ENCODE results near the gene MICU1. TPM values are rescaled to one million over a fixed set of nuclear protein-coding genes. Genes with fewer than 3 reads are reported as not detected.

Gene MICU1
- total and polyA plus RNA-seq, 2 experiments from 2014 or later: 27.5 to 52.3 TPM

GRCh38 chr10:72462261-72462660 is 163.6 kb downstream of the MICU1 start:
- ATAC-seq (no peak), DNase-seq (ENCODE audit: low spot score) (no peak)
- Histone ChIP-seq H3K79me2 (replicated peaks; ENCODE audit: insufficient read depth) (no peaks in the 10 kb centered on the region), H3K4me2 (no peak overlapping the region), H4K20me1 (replicated peaks; ENCODE audit: insufficient read depth) (no peaks in the 10 kb centered on the region), H3K27me3 (ENCODE audit: insufficient read depth) (no peaks in the 10 kb centered on the region), H3F3A (replicated peaks; ENCODE audit: low read depth) (no peaks in the 10 kb centered on the region), H3K27ac (ENCODE audit: low read depth) (no peak overlapping the region), H3K36me3 (ENCODE audit: insufficient read depth) (no peaks in the 10 kb centered on the region), H2AFZ (no peak overlapping the region), H3K4me1 (ENCODE audit: insufficient read depth) (no peaks in the 10 kb centered on the region), H3K9me2 (ENCODE audit: insufficient read depth) (no peaks in the 10 kb centered on the region), H3K4me3 (no peak overlapping the region)
- H3K9me3 Mint-ChIP-seq: no peaks in the 10 kb centered on the region
- H3K4me1 Mint-ChIP-seq: no peaks in the 10 kb centered on the region
- no peak overlapping the region for H3K4me3 Mint-ChIP-seq
- no peaks in the 10 kb centered on the region for H3K36me3 Mint-ChIP-seq (ENCODE audit: low read depth)
- no peak overlapping the region for H3K27ac Mint-ChIP-seq
- TF ChIP-seq EZH2phosphoT487 (IDR thresholded peaks at IDR 0.05; ENCODE audit: unreplicated experiment) (no peak), JUNB (IDR thresholded peaks at IDR 0.05; ENCODE audit: unreplicated experiment) (no peak), CREB1 (CRISPR knock-in tag; IDR thresholded peaks at IDR 0.05; ENCODE audit: low read depth) (no peak), NANOG (IDR thresholded peaks at IDR 0.05; ENCODE audit: borderline replicate concordance) (no peak)
- H3K27me3 Mint-ChIP-seq (ENCODE audit: insufficient read depth, low read depth, poor library complexity): no peaks in the 10 kb centered on the region

DNA sequence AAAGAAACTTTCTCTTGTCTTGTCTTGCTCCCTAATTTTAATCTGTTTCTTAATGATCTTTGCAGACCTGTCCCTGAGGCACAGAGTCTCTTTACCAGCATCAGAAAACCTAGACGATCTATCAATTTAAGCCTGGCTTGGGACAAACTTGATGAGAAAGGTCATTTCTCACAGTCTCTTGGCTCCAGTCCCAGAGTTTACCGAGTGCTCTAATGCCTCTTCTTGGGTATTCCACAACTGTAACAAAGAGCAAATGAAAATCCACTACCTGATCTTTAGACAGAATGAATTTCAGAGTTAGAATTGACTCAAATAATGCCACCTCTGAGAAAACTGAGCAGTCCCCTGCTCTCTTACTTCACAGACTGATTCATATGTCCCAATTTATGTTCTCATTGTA is 164.8 kb downstream of the MICU1 start:
- no peak overlapping the region for H3K27ac ChIP-seq (ENCODE audit: low read depth)
- no peak for ATAC-seq
- DNase-seq (ENCODE audit: low spot score): no peak
- no peak overlapping the region for H2AFZ ChIP-seq
- no peaks in the 10 kb centered on the region for H3K9me2 ChIP-seq (ENCODE audit: insufficient read depth)
- no peaks in the 10 kb centered on the region for H4K20me1 ChIP-seq (replicated peaks; ENCODE audit: insufficient read depth)
- Mint-ChIP-seq H3K4me1 (no peaks in the 10 kb centered on the region), H3K36me3 (ENCODE audit: low read depth) (no peaks in the 10 kb centered on the region), H3K4me3 (no peak overlapping the region), H3K27me3 (ENCODE audit: insufficient read depth, low read depth, poor library complexity) (no peaks in the 10 kb centered on the region), H3K9me3 (no peaks in the 10 kb centered on the region), H3K27ac (no peak overlapping the region)
- no peaks in the 10 kb centered on the region for H3F3A ChIP-seq (replicated peaks; ENCODE audit: low read depth)
- H3K4me3 ChIP-seq: no peak overlapping the region
- H3K4me2 ChIP-seq: no peak overlapping the region
- H3K27me3 ChIP-seq (ENCODE audit: insufficient read depth): no peaks in the 10 kb centered on the region
- no peaks in the 10 kb centered on the region for H3K4me1 ChIP-seq (ENCODE audit: insufficient read depth)
- H3K36me3 ChIP-seq (ENCODE audit: insufficient read depth): no peaks in the 10 kb centered on the region
- no peaks in the 10 kb centered on the region for H3K79me2 ChIP-seq (replicated peaks; ENCODE audit: insufficient read depth)
- TF ChIP-seq CREB1 (CRISPR knock-in tag; IDR thresholded peaks at IDR 0.05; ENCODE audit: low read depth): no peak
- TF ChIP-seq POLR2AphosphoS5 (IDR thresholded peaks at IDR 0.05; ENCODE audit: low read depth): no peak
- TF ChIP-seq CTCF (conservative IDR thresholded peaks at IDR 0.05; ENCODE audit: low read depth in 2 of 2): no peak
- TF ChIP-seq JUNB (IDR thresholded peaks at IDR 0.05; ENCODE audit: unreplicated experiment): no peak
- TF ChIP-seq ZNF114 (CRISPR knock-in tag; IDR thresholded peaks at IDR 0.05): no peak
- TF ChIP-seq REST (IDR thresholded peaks at IDR 0.05; ENCODE audit: unreplicated experiment): no peak
- no peak for TF ChIP-seq NANOG (IDR thresholded peaks at IDR 0.05; ENCODE audit: borderline replicate concordance)
- TF ChIP-seq ZNF462 (CRISPR knock-in tag; IDR thresholded peaks at IDR 0.05): no peak
- no peak for TF ChIP-seq EZH2 (IDR thresholded peaks at IDR 0.05; ENCODE audit: low read depth, unreplicated experiment)
- TF ChIP-seq EZH2phosphoT487 (IDR thresholded peaks at IDR 0.05; ENCODE audit: unreplicated experiment): no peak
- TF ChIP-seq ZNF331 (CRISPR knock-in tag; IDR thresholded peaks at IDR 0.05; ENCODE audit: low read depth): no peak

Data from GM23338 (cell line).